B cell (primary cell): Measurements from ENCODE around the gene CTCFL. TPM values are rescaled to one million over a fixed set of nuclear protein-coding genes. Genes with fewer than 3 reads are reported as not detected.

Experiments
- ATAC-seq: fragments of 200-7000 bp; cut with Tn5 transposase; one replicate; pipeline ENCODE4 v1.10.0; 2021; ENCODE audit warnings: low read depth, mild to moderate bottlenecking, moderate number of reproducible peaks, moderate library complexity
- CTCF ChIA-PET: fragments of 350-600 bp; sonication (Branson Sonifier 250); formaldehyde crosslinking; loops from one replicate; lab custom pipeline; 2021; ENCODE audit warnings: antibody characterized with exemption, inconsistent platforms; lab: Charles Lee
- POLR2A ChIA-PET: fragments of 350-600 bp; sonication (Branson Sonifier 250); formaldehyde crosslinking; loops from one replicate; lab custom pipeline; 2021; ENCODE audit warnings: antibody characterized with exemption; lab: Charles Lee
- DNase-seq: peaks from one replicate; pipeline ENCODE4 v3.0.0; 2013
- H2AFZ ChIP-seq: 2 replicates; pipeline ENCODE4 v1.6.1; 2012; ENCODE audit warnings: mild to moderate bottlenecking, low read depth, low read length; ENCODE audit not compliant: insufficient read depth, poor library complexity, severe bottlenecking
- H3K27ac ChIP-seq, 2 donors: 1 replicate in 1 of 2; 2 replicates in 1 of 2; pipeline ENCODE4 v1.5.1; 2012 to 2013; ENCODE audit warnings: low read length in 2 of 2, mild to moderate bottlenecking in 2 of 2, moderate library complexity in 1 of 2
- H3K27me3 ChIP-seq, 4 experiments: fragments of 200-600 bp in 1 of 4; sonication (generic) in 1 of 4; replicated peaks in 1 of 4; 1 replicate in 2 of 4; 2 replicates in 2 of 4; pipeline versions ENCODE4 v1.6.1 to v1.7.0; 2013 to 2016; ENCODE audit warnings: low read length in 3 of 4, mild to moderate bottlenecking in 2 of 4, mixed read lengths in 1 of 4, moderate library complexity in 1 of 4; ENCODE audit not compliant: insufficient read depth in 4 of 4, control insufficient read depth in 3 of 4; ENCODE audit errors: control extremely low read depth in 1 of 4
- H3K36me3 ChIP-seq, 2 experiments: replicated peaks in 1 of 2; 1 replicate in 1 of 2; 2 replicates in 1 of 2; pipeline versions ENCODE4 v1.6.1 to v1.7.1; 2013; ENCODE audit warnings: low read length in 1 of 2; ENCODE audit not compliant: insufficient read depth in 2 of 2, control insufficient read depth in 1 of 2; ENCODE audit errors: control extremely low read depth in 1 of 2, extremely low read depth in 1 of 2
- H3K4me1 ChIP-seq, 2 donors: fragments of 200-600 bp in 1 of 2; sonication (generic) in 1 of 2; 1 replicate in 1 of 2; 2 replicates in 1 of 2; pipeline versions ENCODE4 v1.5.1 to v1.6.1; 2013 to 2017; ENCODE audit warnings: low read length in 2 of 2; ENCODE audit not compliant: control insufficient read depth in 2 of 2, insufficient read depth in 2 of 2
- H3K4me2 ChIP-seq: replicated peaks from 2 replicates; pipeline ENCODE3; 2012; ENCODE audit warnings: mild to moderate bottlenecking, low read depth, low read length; ENCODE audit not compliant: poor library complexity, severe bottlenecking
- H3K4me3 ChIP-seq, 5 experiments: fragments of 200-600 bp in 1 of 5; sonication (generic) in 1 of 5; 1 replicate in 3 of 5; 2 replicates in 2 of 5; pipeline versions ENCODE4 v1.5.1 to v1.7.0; 2011 to 2016; ENCODE audit warnings: low read length in 4 of 5, mild to moderate bottlenecking in 4 of 5, low read depth in 2 of 5, control low read depth in 1 of 5, moderate library complexity in 1 of 5; ENCODE audit not compliant: insufficient read depth in 1 of 5; ENCODE audit errors: control extremely low read depth in 1 of 5, extremely low read depth in 1 of 5
- H3K79me2 ChIP-seq: fragments of 200-600 bp; sonication (generic); one replicate; pipeline ENCODE4 v1.6.0; 2016; ENCODE audit warnings: low read length; ENCODE audit not compliant: control insufficient read depth, insufficient read depth
- H3K9ac ChIP-seq: fragments of 200-600 bp; sonication (generic); 2 replicates; pipeline ENCODE4 v1.6.1; 2017; ENCODE audit warnings: mild to moderate bottlenecking, low read length, moderate library complexity
- H3K9me3 ChIP-seq, 3 donors: one replicate each; pipeline versions ENCODE4 v1.6.1 to v1.7.1; 2013; ENCODE audit warnings: low read length in 2 of 3; ENCODE audit not compliant: control insufficient read depth in 2 of 3, insufficient read depth in 1 of 3; ENCODE audit errors: control extremely low read depth in 1 of 3
- H4K20me1 ChIP-seq: 2 replicates; pipeline ENCODE4 v1.6.0; 2012; ENCODE audit warnings: mild to moderate bottlenecking, low read length; ENCODE audit not compliant: insufficient read depth, control insufficient read depth, poor library complexity, severe bottlenecking
- H3K27ac Mint-ChIP-seq: one replicate; pipeline ENCODE4 v1.8.0; 2021; ENCODE audit warnings: mixed read lengths
- H3K27me3 Mint-ChIP-seq: one replicate; pipeline ENCODE4 v1.8.0; 2021; ENCODE audit warnings: mixed read lengths
- H3K4me1 Mint-ChIP-seq: one replicate; pipeline ENCODE4 v1.8.0; 2021; ENCODE audit warnings: mixed read lengths
- H3K4me3 Mint-ChIP-seq: one replicate; pipeline ENCODE4 v1.8.0; 2021; ENCODE audit warnings: mixed read lengths
- H3K9me3 Mint-ChIP-seq: one replicate; pipeline ENCODE4 v1.8.0; 2022; ENCODE audit warnings: mixed read lengths; ENCODE audit not compliant: insufficient read depth
- EZH2 ChIP-seq: IDR thresholded peaks from 2 replicates; pipeline ENCODE4 v1.6.1; 2012; ENCODE audit warnings: borderline replicate concordance, low read depth, mild to moderate bottlenecking, moderate library complexity, low read length; ENCODE audit not compliant: insufficient read depth, poor library complexity, severe bottlenecking
- WGBS: methylation state at CpG from one replicate; pipeline ENCODE4 v1.1.5; 2013; ENCODE audit warnings: missing lambda C conversion rate; ENCODE audit not compliant: insufficient coverage; 5-methylcytosine and 5-hydroxymethylcytosine counted together
- intact Hi-C: fragments of 100-400 bp; cut with micrococcal nuclease; formaldehyde crosslinking; loops from one replicate; pipeline ENCODE4 v1.10.0; 2022
- polyA plus RNA-seq: library from polyadenylated mRNA; depleted of rRNA; stranded (reverse); fragments of >200 nt; gene quantifications from 2 replicates; pipeline ENCODE4 v1.2.3, GENCODE V29; 2012
- total RNA-seq, 2 donors: library from RNA; stranded (reverse); fragments of 120-200 nt in 1 of 2; gene quantifications; 1 replicate in 1 of 2; 2 replicates in 1 of 2; pipeline versions ENCODE4 v1.2.3 to v1.2.4, GENCODE V29; 2013 to 2022
- TF ChIP-seq, protein P1 (sequence below): fragments of 200-600 bp; IDR thresholded peaks from one replicate; pipeline ENCODE4 v1.8.0; 2022; ENCODE audit warnings: antibody characterized with exemption, mild to moderate bottlenecking

Gene CTCFL
- total and polyA plus RNA-seq, 2 donors (not counting 1 experiment from before 2014, with no cell fraction given): not detected

DNA sequence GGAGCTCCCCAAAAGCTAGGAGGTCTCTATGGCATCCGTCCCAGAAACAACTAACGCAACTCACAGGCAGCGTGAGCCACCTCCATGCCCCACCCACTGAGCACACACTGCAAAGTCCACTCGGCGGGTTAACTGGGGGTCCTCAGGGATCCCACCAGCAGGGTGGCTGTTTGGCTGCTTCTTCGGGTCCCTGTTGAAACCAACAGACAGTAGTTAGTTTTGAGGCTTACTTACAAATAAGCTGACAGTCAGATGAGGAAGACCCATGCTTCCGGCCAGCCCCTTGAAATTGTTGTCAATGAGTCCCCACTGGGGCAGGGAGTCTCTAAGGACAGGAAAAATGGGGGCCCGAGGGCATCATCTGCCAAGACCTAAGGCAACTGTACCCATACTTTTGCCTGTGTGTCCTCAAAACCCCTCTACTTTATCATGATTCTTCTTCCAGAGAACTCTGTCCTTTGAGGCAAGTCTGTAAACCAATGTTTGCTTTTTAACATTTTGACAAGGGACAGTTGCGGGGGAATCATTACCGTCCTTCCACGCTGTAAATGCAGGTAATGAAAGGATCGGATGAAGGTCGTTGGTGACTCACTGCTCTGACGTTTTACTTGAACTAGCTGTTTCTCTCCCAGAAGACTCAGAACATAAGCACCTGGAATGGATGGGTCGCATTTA lies 33.8 kb upstream of the CTCFL start:
- H3K9ac ChIP-seq: no peak overlapping the region
- H4K20me1 ChIP-seq: no peaks in the 10 kb centered on the region
- no peaks in the 10 kb centered on the region for H3K79me2 ChIP-seq
- ChIA-PET CTCF (no interaction called here), POLR2A (no interaction called here)
- TF ChIP-seq, protein P1, sequence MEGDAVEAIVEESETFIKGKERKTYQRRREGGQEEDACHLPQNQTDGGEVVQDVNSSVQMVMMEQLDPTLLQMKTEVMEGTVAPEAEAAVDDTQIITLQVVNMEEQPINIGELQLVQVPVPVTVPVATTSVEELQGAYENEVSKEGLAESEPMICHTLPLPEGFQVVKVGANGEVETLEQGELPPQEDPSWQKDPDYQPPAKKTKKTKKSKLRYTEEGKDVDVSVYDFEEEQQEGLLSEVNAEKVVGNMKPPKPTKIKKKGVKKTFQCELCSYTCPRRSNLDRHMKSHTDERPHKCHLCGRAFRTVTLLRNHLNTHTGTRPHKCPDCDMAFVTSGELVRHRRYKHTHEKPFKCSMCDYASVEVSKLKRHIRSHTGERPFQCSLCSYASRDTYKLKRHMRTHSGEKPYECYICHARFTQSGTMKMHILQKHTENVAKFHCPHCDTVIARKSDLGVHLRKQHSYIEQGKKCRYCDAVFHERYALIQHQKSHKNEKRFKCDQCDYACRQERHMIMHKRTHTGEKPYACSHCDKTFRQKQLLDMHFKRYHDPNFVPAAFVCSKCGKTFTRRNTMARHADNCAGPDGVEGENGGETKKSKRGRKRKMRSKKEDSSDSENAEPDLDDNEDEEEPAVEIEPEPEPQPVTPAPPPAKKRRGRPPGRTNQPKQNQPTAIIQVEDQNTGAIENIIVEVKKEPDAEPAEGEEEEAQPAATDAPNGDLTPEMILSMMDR: no peak
- TF ChIP-seq EZH2: no peak
- ATAC-seq (no peak), DNase-seq (no peak)
- intact Hi-C loops: no loop called here
- no peaks in the 10 kb centered on the region for H3K9me3 Mint-ChIP-seq
- WGBS: 81% methylated on average over 14 of the region's 15 CpGs
- no peak overlapping the region for H3K4me2 ChIP-seq
- H3K27ac ChIP-seq: no peak overlapping the region
- no peaks in the 10 kb centered on the region for H3K36me3 ChIP-seq
- peaks cover 0 to 4% (median 1%) of the 10 kb centered on the region in 4 experiments for H3K27me3 ChIP-seq
- no peaks in the 10 kb centered on the region for H3K9me3 ChIP-seq
- H3K4me3 Mint-ChIP-seq: no peak overlapping the region
- H3K4me1 ChIP-seq: no peaks in the 10 kb centered on the region
- no peak overlapping the region for H3K27ac Mint-ChIP-seq
- H3K4me3 ChIP-seq: no peak overlapping the region
- peaks cover 34% of the 10 kb centered on the region for H3K27me3 Mint-ChIP-seq
- no peak overlapping the region for H2AFZ ChIP-seq
- H3K4me1 Mint-ChIP-seq: no peaks in the 10 kb centered on the region

DNA sequence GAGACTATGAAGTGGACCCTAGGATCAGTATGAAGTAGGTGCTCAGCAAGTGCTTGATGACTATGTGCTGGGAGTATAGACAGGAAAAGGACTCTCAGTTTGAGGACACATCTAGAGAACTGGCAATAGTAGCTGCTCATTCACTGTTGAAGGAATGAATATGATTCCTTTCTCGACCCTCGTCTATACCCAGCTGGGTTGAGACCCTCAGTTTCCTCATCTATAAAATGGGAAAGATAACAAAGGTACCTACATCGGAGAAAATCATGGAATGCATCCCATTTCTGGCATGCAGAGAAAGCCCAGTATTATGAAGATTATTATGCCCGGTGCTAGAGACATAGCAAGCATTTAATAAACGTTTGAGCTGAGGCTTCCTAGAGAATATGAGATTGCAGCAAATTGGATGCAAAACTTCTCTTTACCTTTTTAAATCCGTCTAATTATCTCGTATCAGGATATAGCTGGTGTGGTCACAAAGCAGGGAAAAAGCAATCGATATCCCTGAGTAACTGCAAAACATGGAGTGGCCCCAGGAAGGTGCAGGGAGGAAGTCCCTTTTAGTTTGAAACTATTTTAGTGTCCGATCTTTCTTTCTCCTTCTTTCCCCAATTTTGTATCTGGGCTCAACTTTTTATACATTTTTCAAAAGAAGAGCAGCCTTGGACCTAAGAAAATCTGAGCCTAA lies 33.1 kb upstream of the CTCFL start:
- Histone ChIP-seq H3K4me2 (no peak overlapping the region), H3K4me1 (no peaks in the 10 kb centered on the region), H3K27ac (no peak overlapping the region), H3K36me3 (no peaks in the 10 kb centered on the region), H3K27me3 (peaks cover 0 to 4% (median 1%) of the 10 kb centered on the region in 4 experiments), H2AFZ (no peak overlapping the region), H3K79me2 (no peaks in the 10 kb centered on the region), H3K9ac (no peak overlapping the region), H4K20me1 (no peaks in the 10 kb centered on the region), H3K4me3 (no peak overlapping the region), H3K9me3 (no peaks in the 10 kb centered on the region)
- WGBS: 83% methylated on average over 1 of the region's 9 CpGs
- ChIA-PET CTCF (no interaction called here), POLR2A (no interaction called here)
- TF ChIP-seq, protein P1: no peak
- no peak for TF ChIP-seq EZH2
- Mint-ChIP-seq H3K4me3 (no peak overlapping the region), H3K27ac (no peak overlapping the region), H3K27me3 (peaks cover 35% of the 10 kb centered on the region), H3K4me1 (no peaks in the 10 kb centered on the region), H3K9me3 (no peaks in the 10 kb centered on the region)
- ATAC-seq: no peak
- no peak for DNase-seq
- intact Hi-C loops: no loop called here
